COLO829 (cell line): Measurements from ENCODE around the gene RPS15.

Experiments
- DNase-seq: peaks from one replicate; pipeline ENCODE4 v3.0.0; 2012; ENCODE audit warnings: low spot score

Gene RPS15

DNA sequence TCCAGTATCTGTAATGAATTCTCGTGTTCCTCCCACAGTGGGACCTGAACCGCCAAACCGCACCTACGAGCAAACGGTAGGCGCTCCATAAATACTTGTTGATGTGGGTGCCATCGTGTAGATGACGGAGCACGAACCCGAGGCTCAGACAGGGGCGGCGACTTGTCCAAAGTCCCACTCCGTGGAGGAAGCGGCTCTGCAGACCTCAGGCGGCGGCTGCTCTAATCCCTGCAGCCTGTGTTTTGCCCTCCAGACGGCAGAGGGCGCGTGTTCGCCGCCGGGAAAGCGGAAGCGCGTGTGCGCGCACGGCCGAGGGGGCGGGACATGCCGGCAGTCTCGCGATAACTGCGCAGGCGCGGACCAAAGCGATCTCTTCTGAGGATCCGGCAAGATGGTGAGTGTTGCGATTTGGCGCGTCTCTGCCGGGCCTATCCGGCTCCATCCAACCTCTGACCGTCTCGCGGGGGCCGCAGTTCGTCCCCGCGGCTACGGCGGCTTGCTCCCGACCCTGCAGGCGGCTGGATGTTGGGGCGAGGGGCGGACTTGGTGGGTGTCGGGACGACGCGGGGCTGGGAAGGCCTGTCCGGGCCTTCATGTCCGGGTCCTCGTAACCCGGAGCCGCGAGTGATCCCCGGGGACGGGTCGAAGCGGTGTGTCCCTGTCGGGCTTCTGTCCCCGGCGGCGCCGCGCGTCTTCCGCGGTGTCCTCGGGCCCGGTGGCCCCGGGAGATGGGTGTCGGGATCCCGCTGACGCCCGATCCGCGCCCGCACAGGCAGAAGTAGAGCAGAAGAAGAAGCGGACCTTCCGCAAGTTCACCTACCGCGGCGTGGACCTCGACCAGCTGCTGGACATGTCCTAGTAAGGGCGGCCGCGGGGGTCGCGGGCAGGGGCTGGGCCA is at the start of gene RPS15:
RPS15 (plus strand) TSS at position 362 of the 898 bp plus-strand sequence; CDS start at position 392, 30 bp downstream.
- DNase-seq = peak; percentile 95

DNA sequence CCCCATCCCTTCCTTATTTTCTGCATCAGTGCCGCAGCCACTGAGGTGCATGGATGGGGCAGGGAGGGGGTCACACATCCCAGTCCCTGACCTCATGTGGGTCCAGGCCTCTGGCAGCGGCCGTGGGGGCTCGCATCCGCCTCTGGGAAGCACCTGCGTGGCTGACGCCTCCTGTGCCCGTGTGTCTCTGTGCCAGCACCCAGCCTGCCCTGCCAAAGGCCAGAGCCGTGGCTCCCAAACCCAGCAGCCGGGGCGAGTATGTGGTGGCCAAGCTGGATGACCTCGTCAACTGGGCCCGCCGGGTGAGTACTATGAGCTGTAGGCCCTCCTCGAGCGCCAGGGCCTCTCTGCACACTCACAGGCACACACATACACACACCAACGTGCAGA is 49.6 kb upstream of the RPS15 start:
- DNase-seq = no peak

DNA sequence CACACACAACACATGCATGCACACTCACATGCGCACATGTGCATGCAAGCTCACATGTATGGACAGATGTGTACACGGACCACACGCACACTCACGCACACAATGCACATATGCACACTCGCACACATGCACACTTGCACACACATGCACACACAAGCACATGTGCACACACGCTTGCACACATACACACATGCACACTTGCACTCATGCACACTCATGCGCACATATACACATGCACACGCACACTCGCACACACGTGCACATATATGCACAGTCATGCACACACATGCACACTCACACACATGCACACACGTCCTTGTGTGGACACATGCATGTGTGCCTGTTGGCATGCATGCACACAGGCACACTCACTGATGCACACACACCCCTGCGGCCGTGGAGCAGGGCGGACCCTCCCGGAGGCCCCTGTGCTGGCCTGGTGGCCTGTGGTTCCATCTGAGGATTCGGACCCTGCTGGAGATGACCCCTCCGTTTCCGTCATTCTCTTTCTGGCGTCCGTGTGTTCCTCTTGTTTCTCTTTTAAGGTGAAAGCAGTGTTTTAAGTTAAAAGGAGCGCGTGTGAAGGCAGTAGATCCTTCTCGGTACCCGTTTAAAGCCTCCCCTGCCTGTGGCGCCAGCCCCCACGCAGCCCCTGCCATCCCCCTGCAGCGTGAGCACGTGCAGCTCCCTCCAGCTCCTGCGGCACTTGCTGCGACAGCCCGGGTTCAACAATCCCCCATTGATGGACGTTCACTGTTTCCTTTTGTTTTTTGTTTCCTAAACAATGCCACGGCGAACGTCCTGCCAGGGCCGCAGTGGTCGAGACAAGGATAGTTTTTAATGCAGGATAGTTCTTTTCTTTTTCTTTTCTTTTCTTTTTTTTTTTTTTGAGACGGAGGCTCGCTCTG is 48.9 kb upstream of the RPS15 start:
- no peak for DNase-seq

GRCh38 chr19:1390890-1391423 is 47.2 kb upstream of the RPS15 start:
- DNase-seq = no peak

- no peak for DNase-seq
Measured at GRCh38 chr19:1392407-1392806, 45.8 kb upstream of the RPS15 start.

- no peak for DNase-seq
Measured at GRCh38 chr19:1392939-1393530, 45.2 kb upstream of the RPS15 start.

DNA sequence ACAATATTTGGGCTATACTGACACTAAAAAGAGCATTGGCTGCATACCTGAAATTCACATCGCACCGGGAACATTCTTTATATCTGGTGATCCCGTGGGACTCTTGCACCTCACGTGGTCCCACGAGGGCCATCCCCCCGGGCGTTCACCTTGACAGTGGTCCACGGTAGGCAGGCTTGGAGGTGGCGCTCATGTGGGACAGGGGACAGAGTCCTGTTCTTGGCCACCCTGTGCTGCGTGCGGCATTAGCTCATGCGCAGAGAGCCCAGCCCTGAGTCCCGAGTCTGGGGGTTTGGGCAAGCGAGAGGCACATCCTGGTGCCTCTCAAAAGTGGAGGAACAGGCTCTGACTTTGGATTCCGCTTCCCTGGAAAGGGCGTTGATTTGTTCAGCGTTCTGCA is 44.4 kb upstream of the RPS15 start:
- DNase-seq = no peak

DNA sequence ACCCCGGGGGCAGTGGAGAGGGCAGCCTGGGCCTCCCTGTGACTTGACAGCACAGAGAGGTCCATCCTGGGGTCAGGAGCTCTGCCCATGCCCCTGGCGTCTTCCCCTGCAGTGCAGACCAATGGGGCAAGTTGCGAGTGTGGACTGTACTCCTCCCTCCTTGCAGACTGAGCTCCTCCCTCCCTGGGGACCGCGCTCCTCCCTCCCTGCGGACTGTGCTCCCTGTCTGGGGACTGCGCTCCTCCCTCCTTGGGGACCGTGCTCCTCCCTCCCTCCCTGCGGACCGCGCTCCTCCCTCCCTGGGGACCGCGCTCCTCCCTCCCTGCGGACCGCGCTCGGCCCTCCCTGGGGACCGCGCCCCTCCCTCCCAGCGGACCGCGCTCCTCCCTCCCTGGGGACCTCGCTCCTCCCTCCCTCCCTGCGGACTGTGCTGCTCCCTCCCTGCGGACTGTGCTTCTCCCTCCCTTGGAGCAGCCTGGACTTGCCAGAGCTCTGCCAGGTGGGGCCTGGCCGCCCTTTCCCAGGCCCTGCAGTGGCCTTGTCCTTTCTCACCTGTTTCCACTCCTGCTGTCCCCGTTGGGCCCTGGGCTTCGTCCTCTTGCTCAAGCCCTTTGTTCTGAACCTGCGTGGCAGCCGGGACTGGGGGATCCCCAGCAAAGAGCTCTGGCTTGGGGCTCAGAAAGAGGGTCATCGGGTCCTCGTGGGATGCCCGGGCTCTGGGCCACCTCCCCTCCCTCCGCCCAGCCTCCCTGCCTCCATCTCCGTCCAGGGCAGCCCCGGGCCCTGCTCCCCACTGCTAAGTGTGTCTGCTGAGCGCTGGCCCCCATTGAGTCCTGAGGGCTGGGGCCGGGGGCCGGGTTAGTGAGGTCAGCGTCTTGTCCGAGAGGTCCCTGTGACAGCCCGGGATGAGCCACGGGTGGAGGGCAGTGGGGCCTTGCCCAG is 43.7 kb upstream of the RPS15 start:
- no peak for DNase-seq

GRCh38 chr19:1395194-1396018 is 42.8 kb upstream of the RPS15 start:
- no peak for DNase-seq

DNA sequence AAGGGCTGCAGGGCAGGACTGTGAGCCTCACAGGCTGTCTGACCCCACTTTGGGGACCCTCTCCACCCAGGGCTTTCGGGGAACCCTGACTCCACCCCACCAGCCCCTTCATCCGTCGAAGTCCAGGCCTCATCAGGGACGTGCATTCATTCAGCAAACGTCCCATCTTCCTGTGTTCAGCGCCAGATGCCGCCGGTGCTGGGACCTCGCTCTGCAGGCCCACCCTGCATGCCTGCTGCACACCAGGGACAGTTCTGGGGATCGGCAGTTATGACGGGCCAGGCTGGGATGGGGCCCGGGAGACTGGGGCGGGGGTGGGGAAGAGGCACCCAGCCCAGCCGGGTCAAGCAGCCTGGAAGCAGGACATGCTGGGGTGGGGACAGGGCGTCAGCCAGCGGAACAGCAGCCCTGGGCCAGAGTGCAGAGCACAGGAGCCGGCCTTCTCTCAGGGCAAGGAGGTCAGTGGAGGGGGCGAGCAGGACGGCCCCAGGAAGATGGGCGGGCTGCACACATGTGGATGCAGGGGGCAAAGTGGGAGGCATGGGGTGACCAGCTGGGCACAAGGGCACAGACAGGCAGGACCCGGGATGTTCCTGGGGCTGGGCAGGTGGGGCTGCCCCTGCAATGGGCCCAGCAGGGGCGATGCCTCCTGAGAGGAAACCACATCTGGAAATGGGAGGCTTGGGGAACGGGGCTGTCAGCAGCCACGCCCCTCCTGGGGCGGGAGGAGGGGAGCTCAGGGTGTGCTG is 42.0 kb upstream of the RPS15 start:
- DNase-seq = no peak

- no peak for DNase-seq
Measured at GRCh38 chr19:1396768-1397679, 41.2 kb upstream of the RPS15 start.

DNA sequence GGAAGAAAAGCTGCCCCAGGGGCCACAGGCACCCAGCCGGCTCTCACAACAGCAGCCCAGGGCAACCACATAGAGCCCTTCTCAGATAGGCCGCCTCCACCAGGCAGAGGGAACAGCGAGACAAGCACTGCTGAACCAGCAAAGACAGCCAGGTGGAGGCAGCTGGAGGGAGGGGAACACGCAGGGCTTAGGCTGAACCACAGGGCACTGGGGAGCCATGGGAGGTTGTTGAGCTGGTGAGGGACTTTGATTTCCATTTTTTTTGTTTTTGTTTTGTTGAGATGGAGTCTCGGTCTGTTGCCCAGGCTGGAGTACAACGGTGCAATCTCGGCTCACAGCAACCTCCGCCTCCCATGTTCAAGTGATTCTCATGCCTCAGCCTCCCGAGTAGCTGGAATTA is 40.4 kb upstream of the RPS15 start:
- DNase-seq = no peak

GRCh38 chr19:1399079-1399478 is 39.1 kb upstream of the RPS15 start:
- DNase-seq = no peak

DNA sequence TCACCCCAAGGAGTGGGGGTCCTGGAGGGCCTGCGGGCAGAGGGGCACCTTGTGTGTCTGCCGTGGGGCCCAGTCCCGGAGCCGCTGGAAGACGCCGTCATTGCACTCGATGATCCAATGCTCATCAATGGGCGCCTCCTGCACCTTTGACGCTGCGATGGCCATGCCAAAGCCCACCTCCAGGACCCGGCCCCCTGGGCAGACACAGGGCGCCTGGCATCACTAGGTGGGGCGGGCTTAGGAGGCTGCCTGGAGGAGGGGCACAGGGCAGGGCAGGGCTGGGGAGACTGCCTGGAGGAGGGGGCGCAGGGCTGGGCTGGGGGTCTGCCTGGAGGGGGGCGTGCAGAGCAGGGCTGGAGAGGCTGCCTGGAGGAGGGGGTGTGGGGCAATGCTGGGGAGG is 38.5 kb upstream of the RPS15 start:
- no peak for DNase-seq

- DNase-seq = no peak
Measured at GRCh38 chr19:1400281-1401137, 37.7 kb upstream of the RPS15 start.

- peak; percentile 39 for DNase-seq
Measured at GRCh38 chr19:1401138-1401888, 36.9 kb upstream of the RPS15 start, which contains the start of gene GAMT. Gene GAMT, minus strand, starts transcription at chr19:1401542. Its CDS starts 66 bp downstream, at chr19:1401476.

- no peak for DNase-seq
Measured at GRCh38 chr19:1401889-1402217, 36.3 kb upstream of the RPS15 start.
